Adrenal gland (tissue), 12 donors: ENCODE results near the gene HOMER2. TPM values are rescaled to one million over a fixed set of nuclear protein-coding genes. Genes with fewer than 3 reads are reported as not detected.
"Not testable (repeated sequence)": the region's sequence is repeated elsewhere in the genome, so short reads cannot be mapped to it uniquely, and the experiment has no call there.

Experiments
- DNase-seq, 7 donors: peaks; one replicate each; pipeline ENCODE4 v3.0.0-alpha.2; 2019 to 2020
- H3K27ac ChIP-seq, 5 donors: fragments of 200-600 bp; sonication (generic) in 4 of 5; 1 replicate in 3 of 5; 2 replicates in 2 of 5; pipeline versions ENCODE4 v1.5.1 to v1.8.0; 2016 to 2020; ENCODE audit warnings: mild to moderate bottlenecking in 1 of 5
- H3K27me3 ChIP-seq: fragments of 200-600 bp; 2 replicates; pipeline ENCODE4 v1.8.0; 2021
- H3K36me3 ChIP-seq, 2 donors: fragments of 200-600 bp; replicated peaks in 1 of 2; 1 replicate in 1 of 2; 2 replicates in 1 of 2; pipeline versions ENCODE4 v1.5.1 to v1.8.0; 2018 to 2022
- H3K4me1 ChIP-seq, 2 donors: fragments of 200-600 bp; replicated peaks in 1 of 2; 1 replicate in 1 of 2; 2 replicates in 1 of 2; pipeline versions ENCODE4 v1.5.1 to v1.8.0; 2018 to 2021
- H3K4me3 ChIP-seq, 4 donors: fragments of 200-600 bp; sonication (generic) in 3 of 4; one replicate each; pipeline ENCODE4 v1.5.1; 2016 to 2018
- H3K9me3 ChIP-seq, 3 donors: fragments of 200-600 bp; sonication (generic) in 1 of 3; replicated peaks in 1 of 3; 1 replicate in 2 of 3; 2 replicates in 1 of 3; pipeline versions ENCODE4 v1.5.1 to v1.8.0; 2016 to 2021
- POLR2A ChIP-seq, 2 donors: fragments of 450-650 bp; IDR thresholded peaks; one replicate each; pipeline ENCODE4 v1.6.1; 2017; ENCODE audit warnings: antibody characterized with exemption in 2 of 2, mild to moderate bottlenecking in 2 of 2, moderate library complexity in 1 of 2
- WGBS, 4 donors: extraction: QIAGEN DNeasy Blood & Tissue Kit in 2 of 4; methylation state at CpG; one replicate each; pipeline versions ENCODE4 v1.1.5 to v1.1.7; 2013 to 2017; 5-methylcytosine and 5-hydroxymethylcytosine counted together
- intact Hi-C, 2 donors: fragments of 100-400 bp; cut with DNase I; formaldehyde crosslinking; loops; one replicate each; pipeline versions ENCODE4 v1.14.1 to v1.15.0; 2022 to 2023
- polyA plus RNA-seq, 3 donors: library from polyadenylated mRNA; stranded (reverse); fragments of 200-250 nt in 2 of 3; fragments of 350-450 nt in 1 of 3; fragmentation: Illumina TruSeq in 1 of 3; extraction: RNeasy Lipid Tissue Mini Kit (QIAGEN cat#74804) in 1 of 3; gene quantifications; one replicate each; pipeline ENCODE4 v1.2.3, GENCODE V29; 2013 to 2014
- total RNA-seq, 9 donors: library from RNA; depleted of rRNA in 4 of 9; stranded (reverse); fragments of >200 nt in 4 of 9; fragments of 120-200 nt in 1 of 9; fragmentation: NEBNext Ultra II Directional in 1 of 9; extraction: Animal tissue kit (Norgen Biotek cat#: 25700) in 1 of 9; gene quantifications; one replicate each; pipeline versions ENCODE4 v1.1.0 to v1.2.4, GENCODE V29; 2013 to 2023
- TF ChIP-seq, protein P1 (sequence below), 6 experiments: fragments of 450-650 bp in 4 of 6; fragments of 200-600 bp in 2 of 6; sonication (generic) in 1 of 6; IDR thresholded peaks; 1 replicate in 5 of 6; 2 replicates in 1 of 6; pipeline versions ENCODE4 v1.5.1 to v1.8.0; 2016 to 2021; ENCODE audit warnings: antibody characterized with exemption in 6 of 6, mild to moderate bottlenecking in 2 of 6, moderate library complexity in 1 of 6
- donor health status: healthy with polysubstance abuse.
- donor health status: Bipolar disorder and iron deficiency.
- donor health status: DM: yes; HTN: yes; CAD: no.
- donor health status: DM: no; HTN: no; CAD: no.
- donor health status: DM: no; HTN: no; CAD: no.
- donor health status: DM: yes; HTN: yes; CAD: no.

HOMER2 gene
- total and polyA plus RNA-seq, 12 donors, result 6.5 to 43.1 (median 23.4) TPM

DNA sequence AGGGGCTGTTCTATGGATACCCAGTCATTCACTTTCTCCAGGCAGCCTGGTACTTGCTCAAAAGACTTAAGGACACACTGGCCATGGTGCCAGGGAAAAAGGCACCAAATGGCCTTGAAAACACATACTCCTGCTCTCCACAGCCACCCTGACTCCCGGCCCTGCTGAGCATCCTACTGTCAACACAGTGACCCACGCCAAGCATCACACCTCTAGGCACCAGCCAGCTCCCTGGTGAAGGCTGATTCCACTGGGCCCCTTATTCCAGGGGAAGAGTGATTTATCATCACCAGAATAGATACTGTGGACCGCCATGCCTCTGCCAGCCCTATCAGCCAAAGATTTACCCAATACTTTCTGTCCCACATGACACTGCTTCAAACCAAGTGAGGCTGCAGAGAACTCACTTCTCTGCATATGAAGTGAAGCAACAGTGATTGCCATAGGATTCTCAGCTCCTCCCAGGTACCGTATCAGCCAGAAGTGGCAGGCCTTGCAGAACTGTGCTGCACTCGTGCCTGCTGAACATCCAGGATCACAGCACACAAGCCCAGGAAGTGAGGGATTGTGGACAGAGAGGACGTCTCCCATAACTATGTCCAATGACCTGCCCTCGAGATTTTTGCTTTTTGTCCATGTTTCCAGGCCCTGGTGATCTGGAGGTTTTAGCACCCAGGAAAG, 79.4 kb downstream of the HOMER2 start:
- Histone ChIP-seq H3K9me3 (no peaks in the 10 kb centered on the region), H3K4me3 (no peak overlapping the region), H3K27me3 (no peaks in the 10 kb centered on the region), H3K4me1 (no peaks in the 10 kb centered on the region), H3K36me3 (no peaks in the 10 kb centered on the region), H3K27ac (no peak overlapping the region)
- no peak for TF ChIP-seq POLR2A (IDR thresholded peaks at IDR 0.05)
- TF ChIP-seq, protein P1, sequence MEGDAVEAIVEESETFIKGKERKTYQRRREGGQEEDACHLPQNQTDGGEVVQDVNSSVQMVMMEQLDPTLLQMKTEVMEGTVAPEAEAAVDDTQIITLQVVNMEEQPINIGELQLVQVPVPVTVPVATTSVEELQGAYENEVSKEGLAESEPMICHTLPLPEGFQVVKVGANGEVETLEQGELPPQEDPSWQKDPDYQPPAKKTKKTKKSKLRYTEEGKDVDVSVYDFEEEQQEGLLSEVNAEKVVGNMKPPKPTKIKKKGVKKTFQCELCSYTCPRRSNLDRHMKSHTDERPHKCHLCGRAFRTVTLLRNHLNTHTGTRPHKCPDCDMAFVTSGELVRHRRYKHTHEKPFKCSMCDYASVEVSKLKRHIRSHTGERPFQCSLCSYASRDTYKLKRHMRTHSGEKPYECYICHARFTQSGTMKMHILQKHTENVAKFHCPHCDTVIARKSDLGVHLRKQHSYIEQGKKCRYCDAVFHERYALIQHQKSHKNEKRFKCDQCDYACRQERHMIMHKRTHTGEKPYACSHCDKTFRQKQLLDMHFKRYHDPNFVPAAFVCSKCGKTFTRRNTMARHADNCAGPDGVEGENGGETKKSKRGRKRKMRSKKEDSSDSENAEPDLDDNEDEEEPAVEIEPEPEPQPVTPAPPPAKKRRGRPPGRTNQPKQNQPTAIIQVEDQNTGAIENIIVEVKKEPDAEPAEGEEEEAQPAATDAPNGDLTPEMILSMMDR (IDR thresholded peaks at IDR 0.05), result no peak
- intact Hi-C loops, result no loop called here
- WGBS, 4 donors, result 74 to 90% (median 85%) methylated on average over 7 of the region's 7 CpGs
- DNase-seq, result no peak

DNA sequence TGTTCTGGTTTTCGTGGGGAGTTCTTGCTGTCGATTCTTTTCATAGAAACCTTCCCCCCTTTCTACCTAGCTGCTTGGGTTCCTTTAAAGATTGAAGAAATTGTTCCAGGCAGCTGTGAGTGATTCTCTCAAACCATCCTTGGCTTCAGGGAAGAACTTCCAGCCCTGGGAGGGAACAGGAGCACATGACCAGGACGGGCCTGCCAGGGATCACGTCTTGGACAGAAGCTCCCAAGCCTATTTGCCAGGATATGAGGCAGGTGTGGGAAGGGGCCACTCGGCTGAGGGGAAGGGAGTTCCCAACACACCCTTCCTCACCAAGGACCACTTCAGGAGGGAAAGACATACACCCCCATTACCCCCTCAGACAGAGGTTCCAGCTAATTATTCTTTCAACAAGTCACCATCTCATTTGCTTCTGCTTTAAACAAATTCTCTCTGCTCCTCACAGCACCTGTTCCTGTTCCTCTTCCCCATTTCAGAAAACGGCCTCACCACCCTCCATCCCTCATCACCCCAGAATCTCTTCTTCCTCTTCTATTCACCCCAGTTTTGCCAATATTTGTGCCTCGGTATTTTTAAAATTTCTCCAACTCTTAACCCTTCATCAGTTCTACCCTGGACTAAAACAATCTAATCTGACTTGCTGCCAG, 80.6 kb downstream of the HOMER2 start:
- 75 to 88% (median 84%) methylated on average over 6 to 7 of the region's 7 CpGs for WGBS, 4 donors
- no peaks in the 10 kb centered on the region for H3K9me3 ChIP-seq
- H3K36me3 ChIP-seq, result no peaks in the 10 kb centered on the region
- H3K27ac ChIP-seq, result no peak overlapping the region
- no peak for TF ChIP-seq POLR2A (IDR thresholded peaks at IDR 0.05)
- TF ChIP-seq, protein P1 (IDR thresholded peaks at IDR 0.05), result no peak
- DNase-seq, result peak in 1 of 7 donors; percentile 5
- no peak overlapping the region for H3K4me3 ChIP-seq
- no peaks in the 10 kb centered on the region for H3K27me3 ChIP-seq
- no peaks in the 10 kb centered on the region for H3K4me1 ChIP-seq
- intact Hi-C loops, result no loop called here

DNA sequence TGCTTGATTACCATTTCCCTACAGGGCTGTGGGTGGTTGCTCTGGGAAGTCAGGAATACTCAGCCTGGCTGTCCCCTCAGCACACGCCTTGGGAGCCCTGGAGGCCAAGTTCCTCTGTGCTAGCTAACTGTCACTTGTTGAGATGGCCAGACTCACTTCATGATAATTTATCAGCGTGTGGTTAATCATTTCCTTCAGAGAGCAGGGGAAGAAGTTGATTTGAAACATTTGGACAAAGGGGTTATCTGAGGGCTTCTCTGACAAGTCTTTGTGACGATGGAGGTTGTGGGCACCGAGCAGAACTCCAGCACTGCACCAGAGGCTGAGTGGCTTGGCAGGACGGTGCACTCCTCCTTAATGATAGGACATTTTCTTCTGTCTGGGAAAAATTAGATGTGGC, 81.2 kb downstream of the HOMER2 start:
- intact Hi-C loops, result no loop called here
- TF ChIP-seq POLR2A (IDR thresholded peaks at IDR 0.05), result no peak
- TF ChIP-seq, protein P1 (IDR thresholded peaks at IDR 0.05), result no peak
- no peaks in the 10 kb centered on the region for H3K27me3 ChIP-seq
- peak in 1 of 7 donors; percentile 3 for DNase-seq
- no peak overlapping the region for H3K4me3 ChIP-seq
- no peaks in the 10 kb centered on the region for H3K9me3 ChIP-seq
- H3K4me1 ChIP-seq, result no peaks in the 10 kb centered on the region
- H3K36me3 ChIP-seq, result no peaks in the 10 kb centered on the region
- no peak overlapping the region for H3K27ac ChIP-seq
- whole genome bisulfite sequencing, 4 donors, result 63 to 76% (median 71%) methylated on average over 5 of the region's 5 CpGs

DNA sequence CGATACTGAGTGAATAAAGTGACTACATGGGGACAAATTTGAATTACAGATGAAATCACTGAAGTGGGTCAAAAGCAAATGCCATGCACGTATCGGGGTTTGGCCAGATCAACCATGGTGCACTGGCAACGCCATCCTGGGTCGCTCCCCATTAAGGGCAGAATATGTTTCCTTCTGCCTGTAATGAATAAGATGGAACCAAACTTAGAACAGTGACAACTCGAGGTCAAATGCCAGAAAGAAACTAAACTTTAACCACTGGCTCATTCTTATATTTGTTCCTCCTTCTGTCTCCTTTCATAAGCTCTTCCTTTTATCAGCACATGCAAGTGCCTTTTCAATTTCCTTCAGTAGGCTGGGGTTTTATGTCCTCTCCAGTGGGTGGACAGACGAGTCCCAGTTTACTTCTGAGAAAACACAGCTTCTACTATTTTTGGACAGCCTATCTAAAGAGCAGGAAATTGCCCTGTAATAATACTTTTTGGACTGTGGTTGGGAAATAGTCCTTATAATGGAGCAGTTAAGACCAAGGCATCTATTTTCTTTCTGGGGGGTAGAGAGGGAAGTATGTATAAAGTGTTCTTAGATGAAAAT, 81.7 kb downstream of the HOMER2 start:
- H3K9me3 ChIP-seq, result no peaks in the 10 kb centered on the region

DNA sequence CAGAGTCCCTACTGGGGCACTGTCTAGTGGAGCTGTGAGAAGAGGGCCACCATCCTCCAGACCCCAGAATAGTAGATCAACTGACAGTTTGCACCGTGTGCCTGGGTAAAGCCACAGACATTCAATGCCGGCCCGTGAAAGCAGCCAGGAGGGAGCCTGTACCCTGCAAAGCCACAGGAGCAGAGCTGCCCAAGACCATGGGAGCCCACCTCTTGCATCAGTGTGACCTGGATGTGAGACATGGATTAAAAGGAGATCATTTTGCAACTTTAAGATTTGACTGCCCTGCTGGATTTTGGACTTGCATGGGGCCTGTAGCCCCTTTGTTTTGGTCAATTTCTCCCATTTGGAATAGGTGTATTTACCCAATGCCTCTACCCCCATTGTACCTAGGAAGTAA, 86.5 kb downstream of the HOMER2 start:
- WGBS, 4 donors, result 73 to 92% (median 82%) methylated on average over 3 of the region's 3 CpGs
- H3K27me3 ChIP-seq, H3K27ac ChIP-seq, H3K4me3 ChIP-seq, H3K36me3 ChIP-seq, H3K4me1 ChIP-seq, intact Hi-C loops, H3K9me3 ChIP-seq: not testable (repeated sequence)
- peak in 1 of 7 donors; percentile 3 for DNase-seq

More for the DNA sequence above, 81.7 kb downstream of the HOMER2 start:
- WGBS, 4 donors, result 71 to 76% (median 74%) methylated on average over 7 of the region's 7 CpGs
- no peak overlapping the region for H3K4me3 ChIP-seq
- H3K4me1 ChIP-seq, result no peaks in the 10 kb centered on the region
- DNase-seq, result peak in 1 of 7 donors; percentile 5
- H3K27ac ChIP-seq, result no peak overlapping the region
- H3K27me3 ChIP-seq, result no peaks in the 10 kb centered on the region
- TF ChIP-seq POLR2A (IDR thresholded peaks at IDR 0.05), result no peak
- TF ChIP-seq, protein P1 (IDR thresholded peaks at IDR 0.05), result no peak
- intact Hi-C loops, result no loop called here
- no peaks in the 10 kb centered on the region for H3K36me3 ChIP-seq

DNA sequence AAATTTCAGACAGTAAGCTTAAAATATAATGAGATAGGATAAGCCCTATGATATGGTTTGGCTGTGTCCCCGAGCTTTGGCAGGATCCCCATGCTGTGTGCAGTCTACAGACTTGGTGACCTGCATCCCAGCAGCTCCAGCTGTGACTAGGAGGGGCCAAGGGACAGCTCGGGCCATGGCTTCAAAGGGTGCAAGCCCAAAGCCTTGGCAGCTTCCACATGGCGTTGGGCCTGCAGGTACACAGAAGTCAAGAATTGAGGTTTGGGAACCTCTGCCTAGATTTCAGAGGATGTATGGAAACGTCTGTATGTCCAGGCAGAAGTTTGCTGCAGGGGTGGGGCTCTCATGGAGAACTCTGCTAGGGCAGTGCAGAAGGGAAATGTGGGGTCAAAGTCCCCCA, 86.9 kb downstream of the HOMER2 start:
- H3K27me3 ChIP-seq, H3K9me3 ChIP-seq, intact Hi-C loops, H3K4me3 ChIP-seq, DNase-seq, H3K27ac ChIP-seq, H3K4me1 ChIP-seq, H3K36me3 ChIP-seq: not testable (repeated sequence)
- 77 to 87% (median 85%) methylated on average over 4 of the region's 4 CpGs for WGBS, 4 donors
